ENCODE results near the gene SLC4A1. TPM values are rescaled to one million over a fixed set of nuclear protein-coding genes. Genes with fewer than 3 reads are reported as not detected.

Gene SLC4A1
- total and polyA plus RNA-seq, 4 donors, result 0.14 to 1,478 TPM; not detected in 2

- DNase-seq (ENCODE audit: low spot score), result no peak
- 66% methylated on average over 17 of the region's 17 CpGs for WGBS
- peaks cover 0 to 6% (median 3%) of the 10 kb centered on the region in 4 donors for H3K27me3 ChIP-seq (ENCODE audit: control insufficient read depth in 4 of 4, insufficient read depth in 4 of 4, low read length in 3 of 4)
These were observed 44.6 kb upstream of the SLC4A1 start for GRCh38 chr17:44312396-44313104.

More at GRCh38 chr17:44312396-44313104, 44.6 kb upstream of the SLC4A1 start:
- Histone ChIP-seq H3K9ac (ENCODE audit: low read depth in 1 of 2, low read length in 2 of 2) (no peak overlapping the region), H3K9me3 (ENCODE audit: control insufficient read depth in 4 of 4, low read length in 3 of 4) (no peaks in the 10 kb centered on the region), H3K27ac (ENCODE audit: low read depth in 1 of 2, low read length in 2 of 2) (no peak overlapping the region), H3K4me3 (ENCODE audit: low read depth in 1 of 3, low read length in 3 of 3) (no peak overlapping the region), H3K4me1 (ENCODE audit: control insufficient read depth in 4 of 4, insufficient read depth in 4 of 4, low read length in 3 of 4) (peaks cover 4 to 11% (median 11%) of the 10 kb centered on the region in 4 donors), H3K36me3 (ENCODE audit: control insufficient read depth in 4 of 4, insufficient read depth in 3 of 4, low read depth in 1 of 4, low read length in 3 of 4) (no peaks in the 10 kb centered on the region)
- TF ChIP-seq RAD21 (IDR thresholded peaks at IDR 0.05) (no peak), TAF1 (conservative IDR thresholded peaks at IDR 0.05) (no peak), YY1 (IDR thresholded peaks at IDR 0.05) (no peak), HNF4A (conservative IDR thresholded peaks at IDR 0.05) (no peak), NR2F2 (IDR thresholded peaks at IDR 0.05) (no peak), CTCF (IDR thresholded peaks at IDR 0.05; ENCODE audit: low read depth, low read length, missing input control) (no peak), REST (IDR thresholded peaks at IDR 0.05) (no peak), FOXA1 (IDR thresholded peaks at IDR 0.05) (no peak), SP1 (IDR thresholded peaks at IDR 0.05) (no peak), HNF4G (IDR thresholded peaks at IDR 0.05) (no peak), RXRA (IDR thresholded peaks at IDR 0.05) (no peak), GABPA (IDR thresholded peaks at IDR 0.05 in 1 of 2, conservative IDR thresholded peaks at IDR 0.05 in 1 of 2) (no peak), ZBTB33 (IDR thresholded peaks at IDR 0.05) (no peak), JUND (IDR thresholded peaks at IDR 0.05) (no peak), EGR1 (IDR thresholded peaks at IDR 0.05; ENCODE audit: low read depth in 2 of 2) (no peak)

Measured in liver (tissue), 9 donors.